PC-3 (cell line): ENCODE data around the gene CTAG2. TPM values are rescaled to one million over a fixed set of nuclear protein-coding genes. Genes with fewer than 3 reads are reported as not detected.

ENCODE experiments used
- ATAC-seq: fragments of 200-7000 bp; cut with Tn5 transposase; 2 replicates; pipeline ENCODE4 v1.9.1; 2020; ENCODE audit warnings: mild to moderate bottlenecking, moderate library complexity
- BruUV-seq: library from RNA; stranded (reverse); fragments of 400-500 nt; replicated peaks from 2 replicates; lab custom pipeline; 2021; lab: Mats Ljungman, UMichigan
- CTCF ChIA-PET: fragments of 300-600 bp; sonication (Branson Sonifier 250); formaldehyde crosslinking; loops from one replicate; lab custom pipeline; 2022; ENCODE audit warnings: antibody characterized with exemption; lab: Charles Lee
- POLR2A ChIA-PET: fragments of 300-600 bp; sonication (Branson Sonifier 250); formaldehyde crosslinking; loops from one replicate; lab custom pipeline; 2022; ENCODE audit warnings: antibody characterized with exemption; ENCODE audit not compliant: unreplicated experiment; lab: Charles Lee
- DNase-seq: peaks from one replicate; pipeline ENCODE4 v3.0.0-alpha.2; 2015
- H2AFZ ChIP-seq: fragments of 300-600 bp; sonication (generic); 2 replicates; pipeline ENCODE4 v1.6.0; 2016; ENCODE audit warnings: antibody characterized with exemption, low read length
- H3F3A ChIP-seq: fragments of 300-600 bp; sonication (generic); one replicate; pipeline ENCODE4 v1.6.0; 2017; ENCODE audit warnings: antibody characterized with exemption, low read length, control low read depth, mild to moderate bottlenecking; ENCODE audit not compliant: unreplicated experiment
- H3K27ac ChIP-seq: fragments of 300-600 bp; sonication (generic); 2 replicates; pipeline ENCODE4 v1.5.1; 2016; ENCODE audit warnings: mild to moderate bottlenecking, low read length
- H3K27me3 ChIP-seq: fragments of 300-600 bp; sonication (generic); 2 replicates; pipeline ENCODE4 v1.6.1; 2016; ENCODE audit warnings: low read length, mixed read lengths
- H3K36me3 ChIP-seq: fragments of 300-600 bp; sonication (generic); 2 replicates; pipeline ENCODE4 v1.6.1; 2016; ENCODE audit warnings: low read depth, mixed run types, low read length, mixed read lengths
- H3K4me1 ChIP-seq: fragments of 300-600 bp; sonication (generic); 2 replicates; pipeline ENCODE4 v1.5.1; 2016; ENCODE audit warnings: low read length; ENCODE audit not compliant: insufficient read depth
- H3K4me2 ChIP-seq: fragments of 300-600 bp; sonication (generic); 2 replicates; pipeline ENCODE4 v1.6.0; 2016; ENCODE audit warnings: low read length
- H3K4me3 ChIP-seq: fragments of 300-600 bp; sonication (generic); 2 replicates; pipeline ENCODE4 v1.5.1; 2016; ENCODE audit warnings: mild to moderate bottlenecking, low read length, mixed read lengths
- H3K79me2 ChIP-seq: fragments of 300-600 bp; sonication (generic); 2 replicates; pipeline ENCODE4 v1.6.1; 2017; ENCODE audit warnings: low read length, mixed read lengths
- H3K9ac ChIP-seq: fragments of 300-600 bp; sonication (generic); 2 replicates; pipeline ENCODE4 v1.6.0; 2016; ENCODE audit warnings: mild to moderate bottlenecking, low read length
- H3K9me2 ChIP-seq: fragments of 300-600 bp; sonication (generic); replicated peaks from 2 replicates; pipeline ENCODE4 v1.6.1; 2016; ENCODE audit warnings: mixed run types, low read length, mixed read lengths
- H3K9me3 ChIP-seq: fragments of 300-600 bp; sonication (generic); 2 replicates; pipeline ENCODE4 v1.6.1; 2016; ENCODE audit warnings: low read length, mixed read lengths
- H4K20me1 ChIP-seq: fragments of 300-600 bp; sonication (generic); 2 replicates; pipeline ENCODE4 v1.6.1; 2016; ENCODE audit warnings: low read length, mixed read lengths
- EZH2 ChIP-seq: fragments of 300-600 bp; sonication (generic); IDR thresholded peaks from one replicate; pipeline ENCODE4 v1.6.1; 2017; ENCODE audit warnings: antibody characterized with exemption, mild to moderate bottlenecking, low read length; ENCODE audit not compliant: unreplicated experiment
- EZH2phosphoT487 ChIP-seq: fragments of 300-600 bp; sonication (generic); IDR thresholded peaks from 2 replicates; pipeline ENCODE4 v1.6.1; 2018; ENCODE audit warnings: mild to moderate bottlenecking, antibody characterized with exemption, low read length, borderline replicate concordance
- intact Hi-C: fragments of 100-400 bp; cut with micrococcal nuclease; formaldehyde crosslinking; loops from 2 replicates; pipeline ENCODE4 v1.9.0; 2023
- total RNA-seq: library from RNA; depleted of rRNA; stranded (reverse); fragments of >200 nt; gene quantifications from 2 replicates; pipeline ENCODE4 v1.2.3, GENCODE V29; 2014
- TF ChIP-seq, protein P1 (sequence below): fragments of 300-600 bp; sonication (generic); conservative IDR thresholded peaks from 2 replicates; pipeline ENCODE4 v1.5.1; 2017; ENCODE audit warnings: antibody characterized with exemption, low read depth, mild to moderate bottlenecking, low read length

The CTAG2 gene
- total RNA-seq, 1 experiment from 2014 or later: not detected

DNA sequence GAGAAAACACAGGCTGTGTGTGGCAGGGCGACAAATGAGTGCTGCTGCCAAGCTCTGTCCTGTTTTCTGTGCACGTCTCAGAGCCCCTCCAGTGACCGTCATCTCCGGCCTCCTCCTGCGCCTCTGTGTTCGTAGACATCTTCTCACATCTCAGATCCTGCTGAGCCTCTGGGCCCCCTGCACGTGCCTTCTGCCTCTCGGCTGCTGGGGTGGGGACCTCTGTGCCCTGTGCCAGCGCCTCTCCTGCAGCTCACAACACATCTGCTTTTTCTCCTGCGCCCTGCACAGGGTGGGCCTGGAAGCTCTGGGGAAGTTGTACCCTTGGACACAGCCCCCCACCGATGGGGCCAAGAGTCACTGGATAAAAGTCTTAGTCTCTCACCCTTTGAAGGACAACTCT, 2.4 kb upstream of the CTAG2 start:
- Histone ChIP-seq H3K4me2 (no peak overlapping the region), H3K9me2 (no peaks in the 10 kb centered on the region), H3K4me3 (no peak overlapping the region), H3K27ac (no peak overlapping the region), H3F3A (no peaks in the 10 kb centered on the region), H3K27me3 (no peaks in the 10 kb centered on the region), H4K20me1 (no peaks in the 10 kb centered on the region), H2AFZ (no peak overlapping the region), H3K9ac (no peak overlapping the region), H3K36me3 (no peaks in the 10 kb centered on the region), H3K9me3 (no peaks in the 10 kb centered on the region), H3K4me1 (no peaks in the 10 kb centered on the region), H3K79me2 (no peaks in the 10 kb centered on the region)
- DNase-seq: no peak
- BruUV-seq: no TSS peak
- ChIA-PET POLR2A (no interaction called here), CTCF (no interaction called here)
- intact Hi-C loops: no loop called here
- no peak for TF ChIP-seq EZH2phosphoT487
- TF ChIP-seq, protein P1, sequence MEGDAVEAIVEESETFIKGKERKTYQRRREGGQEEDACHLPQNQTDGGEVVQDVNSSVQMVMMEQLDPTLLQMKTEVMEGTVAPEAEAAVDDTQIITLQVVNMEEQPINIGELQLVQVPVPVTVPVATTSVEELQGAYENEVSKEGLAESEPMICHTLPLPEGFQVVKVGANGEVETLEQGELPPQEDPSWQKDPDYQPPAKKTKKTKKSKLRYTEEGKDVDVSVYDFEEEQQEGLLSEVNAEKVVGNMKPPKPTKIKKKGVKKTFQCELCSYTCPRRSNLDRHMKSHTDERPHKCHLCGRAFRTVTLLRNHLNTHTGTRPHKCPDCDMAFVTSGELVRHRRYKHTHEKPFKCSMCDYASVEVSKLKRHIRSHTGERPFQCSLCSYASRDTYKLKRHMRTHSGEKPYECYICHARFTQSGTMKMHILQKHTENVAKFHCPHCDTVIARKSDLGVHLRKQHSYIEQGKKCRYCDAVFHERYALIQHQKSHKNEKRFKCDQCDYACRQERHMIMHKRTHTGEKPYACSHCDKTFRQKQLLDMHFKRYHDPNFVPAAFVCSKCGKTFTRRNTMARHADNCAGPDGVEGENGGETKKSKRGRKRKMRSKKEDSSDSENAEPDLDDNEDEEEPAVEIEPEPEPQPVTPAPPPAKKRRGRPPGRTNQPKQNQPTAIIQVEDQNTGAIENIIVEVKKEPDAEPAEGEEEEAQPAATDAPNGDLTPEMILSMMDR: no peak
- no peak for TF ChIP-seq EZH2
- no peak for ATAC-seq

DNA sequence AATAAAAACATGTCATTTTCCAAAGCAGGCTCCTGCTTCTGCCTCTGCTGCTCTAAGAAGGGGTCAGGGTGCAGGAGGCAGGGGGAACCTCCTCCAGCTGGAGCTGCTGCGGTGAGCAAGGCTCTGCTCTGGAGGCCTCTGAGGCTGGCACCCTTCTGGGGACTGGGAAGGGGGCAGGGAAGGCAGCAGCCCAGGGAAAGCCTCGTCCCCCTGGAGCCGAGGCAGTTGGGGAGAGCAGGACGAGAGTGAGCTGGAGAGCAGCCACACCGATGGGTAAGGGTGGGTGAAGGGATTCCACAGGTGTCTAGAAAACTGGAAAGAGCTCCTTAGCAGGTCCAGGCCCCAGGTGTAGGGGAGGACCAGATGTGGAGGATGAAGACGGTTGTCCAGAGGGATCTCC, 2.0 kb upstream of the CTAG2 start:
- POLR2A ChIA-PET: no interaction called here
- no peak overlapping the region for H3K4me2 ChIP-seq
- ATAC-seq (no peak), DNase-seq (no peak)
- no peaks in the 10 kb centered on the region for H3K27me3 ChIP-seq
- no peaks in the 10 kb centered on the region for H3K36me3 ChIP-seq
- H3K4me3 ChIP-seq: no peak overlapping the region
- no peaks in the 10 kb centered on the region for H3K4me1 ChIP-seq
- no peak overlapping the region for H2AFZ ChIP-seq
- no peaks in the 10 kb centered on the region for H3K9me2 ChIP-seq
- no peak overlapping the region for H3K9ac ChIP-seq
- H3K9me3 ChIP-seq: no peaks in the 10 kb centered on the region
- no TSS peak for BruUV-seq
- no peaks in the 10 kb centered on the region for H3F3A ChIP-seq
- TF ChIP-seq EZH2 (no peak), EZH2phosphoT487 (no peak)
- TF ChIP-seq, protein P1: no peak
- intact Hi-C loops: no loop called here
- CTCF ChIA-PET: no interaction called here
- no peaks in the 10 kb centered on the region for H4K20me1 ChIP-seq
- no peak overlapping the region for H3K27ac ChIP-seq
- H3K79me2 ChIP-seq: no peaks in the 10 kb centered on the region

DNA sequence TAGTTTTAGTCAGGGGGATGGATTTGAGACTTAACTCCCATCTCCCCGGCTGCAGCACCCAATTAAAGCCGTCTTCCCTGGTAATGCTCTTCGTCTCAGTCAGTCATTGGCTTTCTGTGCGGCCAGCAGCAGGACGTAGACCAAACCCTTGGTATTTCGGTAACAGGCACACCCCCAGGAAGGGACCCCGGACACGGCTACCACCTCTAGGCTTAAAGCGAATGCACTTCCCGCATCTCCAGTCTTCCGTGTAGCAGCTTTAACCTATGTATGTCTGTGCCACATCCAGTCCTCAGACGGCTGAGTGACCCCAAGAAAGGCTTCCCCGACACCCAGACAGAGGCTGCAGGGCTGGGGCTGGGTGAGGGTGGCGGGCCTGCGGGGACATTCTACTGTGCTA, 1.5 kb upstream of the CTAG2 start:
- Histone ChIP-seq H3K4me1 (no peaks in the 10 kb centered on the region), H3K4me2 (no peak overlapping the region), H3K79me2 (no peaks in the 10 kb centered on the region), H3K27ac (no peak overlapping the region), H3K36me3 (no peaks in the 10 kb centered on the region), H3K9ac (no peak overlapping the region), H3K4me3 (no peak overlapping the region), H2AFZ (no peak overlapping the region), H3K9me3 (no peaks in the 10 kb centered on the region), H3F3A (no peaks in the 10 kb centered on the region), H4K20me1 (no peaks in the 10 kb centered on the region), H3K27me3 (no peaks in the 10 kb centered on the region), H3K9me2 (no peaks in the 10 kb centered on the region)
- ChIA-PET POLR2A (no interaction called here), CTCF (no interaction called here)
- no peak for TF ChIP-seq EZH2phosphoT487
- no peak for TF ChIP-seq EZH2
- TF ChIP-seq, protein P1: no peak
- intact Hi-C loops: no loop called here
- no TSS peak for BruUV-seq
- ATAC-seq: no peak
- no peak for DNase-seq
